Gastroesophageal sphincter (tissue), 3 donors: Measurements from ENCODE around the gene KCNB1.

Experiments
- POLR2A ChIP-seq, 2 donors: fragments of 450-650 bp; IDR thresholded peaks; one replicate each; pipeline ENCODE4 v1.6.1; 2017; ENCODE audit warnings: antibody characterized with exemption in 2 of 2, mild to moderate bottlenecking in 2 of 2, moderate library complexity in 1 of 2
- TF ChIP-seq, protein P1 (sequence below), 4 experiments: fragments of 200-600 bp in 2 of 4; fragments of 450-650 bp in 2 of 4; sonication (generic) in 1 of 4; IDR thresholded peaks; one replicate each; pipeline ENCODE4 v1.5.1; 2017 to 2019; ENCODE audit warnings: antibody characterized with exemption in 4 of 4, mild to moderate bottlenecking in 2 of 4, moderate library complexity in 2 of 4

- TF ChIP-seq, protein P1, sequence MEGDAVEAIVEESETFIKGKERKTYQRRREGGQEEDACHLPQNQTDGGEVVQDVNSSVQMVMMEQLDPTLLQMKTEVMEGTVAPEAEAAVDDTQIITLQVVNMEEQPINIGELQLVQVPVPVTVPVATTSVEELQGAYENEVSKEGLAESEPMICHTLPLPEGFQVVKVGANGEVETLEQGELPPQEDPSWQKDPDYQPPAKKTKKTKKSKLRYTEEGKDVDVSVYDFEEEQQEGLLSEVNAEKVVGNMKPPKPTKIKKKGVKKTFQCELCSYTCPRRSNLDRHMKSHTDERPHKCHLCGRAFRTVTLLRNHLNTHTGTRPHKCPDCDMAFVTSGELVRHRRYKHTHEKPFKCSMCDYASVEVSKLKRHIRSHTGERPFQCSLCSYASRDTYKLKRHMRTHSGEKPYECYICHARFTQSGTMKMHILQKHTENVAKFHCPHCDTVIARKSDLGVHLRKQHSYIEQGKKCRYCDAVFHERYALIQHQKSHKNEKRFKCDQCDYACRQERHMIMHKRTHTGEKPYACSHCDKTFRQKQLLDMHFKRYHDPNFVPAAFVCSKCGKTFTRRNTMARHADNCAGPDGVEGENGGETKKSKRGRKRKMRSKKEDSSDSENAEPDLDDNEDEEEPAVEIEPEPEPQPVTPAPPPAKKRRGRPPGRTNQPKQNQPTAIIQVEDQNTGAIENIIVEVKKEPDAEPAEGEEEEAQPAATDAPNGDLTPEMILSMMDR (IDR thresholded peaks at IDR 0.05), result no peak
- TF ChIP-seq POLR2A (IDR thresholded peaks at IDR 0.05), result no peak
Measured at GRCh38 chr20:49361862-49362660, 120.4 kb downstream of the KCNB1 start.
